ENCODE measurements around the gene SCAF1. TPM values are rescaled to one million over a fixed set of nuclear protein-coding genes. Genes with fewer than 3 reads are reported as not detected.

The SCAF1 gene
- total RNA-seq, 1 experiment from 2014 or later = 46.8 TPM

DNA sequence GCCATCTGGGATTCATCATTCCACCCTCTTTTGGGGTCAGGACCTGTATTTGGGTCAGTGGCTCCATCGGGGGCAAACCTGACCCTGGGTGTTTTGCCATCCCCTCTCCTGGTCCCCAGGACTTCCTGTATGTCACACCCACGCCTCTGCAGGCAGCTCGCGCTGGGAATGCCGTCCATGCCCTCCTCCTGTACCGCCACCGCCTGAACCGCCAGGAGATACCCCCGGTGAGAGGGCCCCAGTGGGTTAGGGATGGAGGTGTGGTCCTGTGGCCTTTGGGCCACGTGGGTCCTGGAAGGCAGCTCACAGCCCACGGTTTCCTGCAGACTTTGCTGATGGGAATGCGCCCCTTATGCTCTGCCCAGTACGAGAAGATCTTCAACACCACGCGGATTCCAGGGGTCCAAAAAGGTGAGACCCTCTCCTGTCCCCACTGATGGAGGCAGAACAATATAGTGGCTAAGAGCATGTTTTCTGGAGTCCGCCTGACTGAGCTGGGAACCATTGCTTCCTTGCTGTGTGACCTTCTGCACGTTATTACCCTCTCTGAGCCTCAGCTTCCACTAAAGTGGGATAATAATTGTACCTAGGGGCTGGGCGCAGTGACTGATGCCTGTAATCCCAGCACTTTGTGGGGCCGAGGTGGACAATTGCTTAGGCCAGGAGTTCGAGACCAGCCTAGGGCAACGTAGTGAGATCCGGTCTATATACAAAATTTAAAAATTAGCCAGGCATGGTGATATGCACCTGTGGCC, 63.1 kb downstream of the SCAF1 start:
- no peaks in the 10 kb centered on the region for H3K9me2 ChIP-seq (replicated peaks; ENCODE audit: low read length)
- H2AFZ ChIP-seq (ENCODE audit: low read length) = no peak overlapping the region
- H3K9me3 ChIP-seq (ENCODE audit: low read length) = no peaks in the 10 kb centered on the region
- H3K36me3 ChIP-seq (ENCODE audit: low read depth, low read length) = no peaks in the 10 kb centered on the region
- no peak overlapping the region for H3K4me3 ChIP-seq (ENCODE audit: low read length)
- ChIA-PET CTCF (no interaction called here), POLR2A (ENCODE audit: unreplicated experiment) (no interaction called here)
- H3F3A ChIP-seq (ENCODE audit: low read length, unreplicated experiment) = no peaks in the 10 kb centered on the region
- no peak for ATAC-seq
- no peaks in the 10 kb centered on the region for H3K27me3 ChIP-seq (ENCODE audit: low read length)
- no peaks in the 10 kb centered on the region for H3K4me1 ChIP-seq (ENCODE audit: insufficient read depth, low read length)
- no peak overlapping the region for H3K9ac ChIP-seq (ENCODE audit: low read length)
- H3K4me2 ChIP-seq (ENCODE audit: low read length) = no peak overlapping the region
- no peaks in the 10 kb centered on the region for H4K20me1 ChIP-seq (ENCODE audit: low read length)
- H3K27ac ChIP-seq (ENCODE audit: low read length) = no peak overlapping the region
- no peak for TF ChIP-seq EZH2 (IDR thresholded peaks at IDR 0.05; ENCODE audit: low read length, unreplicated experiment)
- no peak for TF ChIP-seq EZH2phosphoT487 (IDR thresholded peaks at IDR 0.05; ENCODE audit: borderline replicate concordance, low read length)
- TF ChIP-seq, protein P1, sequence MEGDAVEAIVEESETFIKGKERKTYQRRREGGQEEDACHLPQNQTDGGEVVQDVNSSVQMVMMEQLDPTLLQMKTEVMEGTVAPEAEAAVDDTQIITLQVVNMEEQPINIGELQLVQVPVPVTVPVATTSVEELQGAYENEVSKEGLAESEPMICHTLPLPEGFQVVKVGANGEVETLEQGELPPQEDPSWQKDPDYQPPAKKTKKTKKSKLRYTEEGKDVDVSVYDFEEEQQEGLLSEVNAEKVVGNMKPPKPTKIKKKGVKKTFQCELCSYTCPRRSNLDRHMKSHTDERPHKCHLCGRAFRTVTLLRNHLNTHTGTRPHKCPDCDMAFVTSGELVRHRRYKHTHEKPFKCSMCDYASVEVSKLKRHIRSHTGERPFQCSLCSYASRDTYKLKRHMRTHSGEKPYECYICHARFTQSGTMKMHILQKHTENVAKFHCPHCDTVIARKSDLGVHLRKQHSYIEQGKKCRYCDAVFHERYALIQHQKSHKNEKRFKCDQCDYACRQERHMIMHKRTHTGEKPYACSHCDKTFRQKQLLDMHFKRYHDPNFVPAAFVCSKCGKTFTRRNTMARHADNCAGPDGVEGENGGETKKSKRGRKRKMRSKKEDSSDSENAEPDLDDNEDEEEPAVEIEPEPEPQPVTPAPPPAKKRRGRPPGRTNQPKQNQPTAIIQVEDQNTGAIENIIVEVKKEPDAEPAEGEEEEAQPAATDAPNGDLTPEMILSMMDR (conservative IDR thresholded peaks at IDR 0.05; ENCODE audit: low read depth, low read length) = no peak
- no peak for DNase-seq
- H3K79me2 ChIP-seq (ENCODE audit: low read length) = no peaks in the 10 kb centered on the region
- intact Hi-C loops (cut with micrococcal nuclease) = no loop called here
- no TSS peak for BruUV-seq (replicated peaks)

DNA sequence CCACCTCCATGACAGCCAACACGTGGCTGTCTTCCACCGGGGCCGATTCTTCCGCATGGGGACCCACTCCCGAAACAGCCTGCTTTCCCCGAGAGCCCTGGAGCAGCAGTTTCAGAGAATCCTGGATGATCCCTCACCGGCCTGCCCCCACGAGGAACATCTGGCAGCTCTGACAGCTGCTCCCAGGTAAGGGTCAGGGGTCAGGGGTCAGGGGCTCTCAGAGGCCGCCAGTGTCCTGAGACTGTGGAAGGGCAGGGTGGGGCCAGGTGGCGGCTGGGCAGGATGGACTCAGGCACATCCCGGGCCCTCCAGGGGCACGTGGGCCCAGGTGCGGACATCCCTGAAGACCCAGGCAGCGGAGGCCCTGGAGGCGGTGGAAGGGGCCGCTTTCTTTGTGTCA, 63.9 kb downstream of the SCAF1 start:
- H3K4me3 ChIP-seq (ENCODE audit: low read length) = no peak overlapping the region
- no peaks in the 10 kb centered on the region for H3K9me2 ChIP-seq (replicated peaks; ENCODE audit: low read length)
- no peak overlapping the region for H3K4me2 ChIP-seq (ENCODE audit: low read length)
- POLR2A ChIA-PET (ENCODE audit: unreplicated experiment) = no interaction called here
- no peak for ATAC-seq
- no peaks in the 10 kb centered on the region for H3K27me3 ChIP-seq (ENCODE audit: low read length)
- H3K9me3 ChIP-seq (ENCODE audit: low read length) = no peaks in the 10 kb centered on the region
- no peak overlapping the region for H3K27ac ChIP-seq (ENCODE audit: low read length)
- DNase-seq = no peak
- BruUV-seq (replicated peaks) = no TSS peak
- no peak overlapping the region for H3K9ac ChIP-seq (ENCODE audit: low read length)
- TF ChIP-seq EZH2phosphoT487 (IDR thresholded peaks at IDR 0.05; ENCODE audit: borderline replicate concordance, low read length) (no peak), EZH2 (IDR thresholded peaks at IDR 0.05; ENCODE audit: low read length, unreplicated experiment) (no peak)
- TF ChIP-seq, protein P1 (conservative IDR thresholded peaks at IDR 0.05; ENCODE audit: low read depth, low read length) = no peak
- H4K20me1 ChIP-seq (ENCODE audit: low read length) = no peaks in the 10 kb centered on the region
- intact Hi-C loops (cut with micrococcal nuclease) = no loop called here
- peaks cover 7% of the 10 kb centered on the region; the same call in 1 of the 2 replicates for H3K4me1 ChIP-seq (ENCODE audit: insufficient read depth, low read length)
- H3K79me2 ChIP-seq (ENCODE audit: low read length) = no peaks in the 10 kb centered on the region
- H3K36me3 ChIP-seq (ENCODE audit: low read depth, low read length) = no peaks in the 10 kb centered on the region
- H2AFZ ChIP-seq (ENCODE audit: low read length) = no peak overlapping the region
- CTCF ChIA-PET = no interaction called here
- H3F3A ChIP-seq (ENCODE audit: low read length, unreplicated experiment) = no peaks in the 10 kb centered on the region

Small RNA genes lying within 50 kb of the gene (microRNA-seq; reads per million reads assigned to microRNA genes)
- gene MIR5088 (ENCODE audit: unreplicated experiment) = not detected

Other genes with a start within 250 kb of the SCAF1 start
- not detected in 2 replicates for gene PTH2, start 218.8 kb upstream of the SCAF1 start, total RNA-seq (2014; rRNA removed)
- not detected in 2 replicates for gene GFY, start 216.8 kb upstream of the SCAF1 start, total RNA-seq (2014; rRNA removed)
- gene SLC17A7, start 200.7 kb upstream of the SCAF1 start, total RNA-seq (2014; rRNA removed) = 0.11 TPM in 1 of 2 replicates, not detected in the other
- gene PIH1D1, start 190.4 kb upstream of the SCAF1 start, total RNA-seq (2014; rRNA removed) = 171 and 200 TPM in 2 replicates
- not detected in 2 replicates for gene ALDH16A1, start 189.0 kb upstream of the SCAF1 start, total RNA-seq (2014; rRNA removed)
- 0.18 and 2.8 TPM in 2 replicates for gene FLT3LG, start 168.0 kb upstream of the SCAF1 start, total RNA-seq (2014; rRNA removed)
- 3,023 and 3,169 TPM in 2 replicates for gene RPL13A, start 154.6 kb upstream of the SCAF1 start, total RNA-seq (2014; rRNA removed)
- gene RPS11, start 145.8 kb upstream of the SCAF1 start, total RNA-seq (2014; rRNA removed) = 3,913 and 5,174 TPM in 2 replicates
- gene FCGRT, start 129.5 kb upstream of the SCAF1 start, total RNA-seq (2014; rRNA removed) = 46.3 and 46.7 TPM in 2 replicates
- 33.7 and 70.4 TPM in 2 replicates for gene RCN3, start 114.2 kb upstream of the SCAF1 start, total RNA-seq (2014; rRNA removed)
- 195 and 214 TPM in 2 replicates for gene NOSIP, start 61.7 kb upstream of the SCAF1 start, total RNA-seq (2014; rRNA removed)
- gene PRRG2, start 60.9 kb upstream of the SCAF1 start, total RNA-seq (2014; rRNA removed) = 16.4 and 17.0 TPM in 2 replicates
- gene PRR12, start 51.0 kb upstream of the SCAF1 start, total RNA-seq (2014; rRNA removed) = 14.6 and 25.7 TPM in 2 replicates
- 24.0 and 32.0 TPM in 2 replicates for gene RRAS, start 2.1 kb upstream of the SCAF1 start, total RNA-seq (2014; rRNA removed)
- 223 and 236 TPM in 2 replicates for gene IRF3, start 23.6 kb downstream of the SCAF1 start, total RNA-seq (2014; rRNA removed)
- 82.5 and 104 TPM in 2 replicates for gene BCL2L12, start 23.7 kb downstream of the SCAF1 start, total RNA-seq (2014; rRNA removed)
- gene PRMT1, start 35.1 kb downstream of the SCAF1 start, total RNA-seq (2014; rRNA removed) = 625 and 761 TPM in 2 replicates
- gene ADM5, start 47.4 kb downstream of the SCAF1 start, total RNA-seq (2014; rRNA removed) = 5.0 and 6.3 TPM in 2 replicates
- gene CPT1C, start 48.9 kb downstream of the SCAF1 start, total RNA-seq (2014; rRNA removed) = 11.5 and 13.6 TPM in 2 replicates
- not detected in 2 replicates for gene TSKS, start 121.1 kb downstream of the SCAF1 start, total RNA-seq (2014; rRNA removed)
- 143 and 159 TPM in 2 replicates for gene AP2A1, start 124.8 kb downstream of the SCAF1 start, total RNA-seq (2014; rRNA removed)
- gene FUZ, start 171.1 kb downstream of the SCAF1 start, total RNA-seq (2014; rRNA removed) = 9.4 and 10.9 TPM in 2 replicates
- 47.5 and 54.9 TPM in 2 replicates for gene MED25, start 176.1 kb downstream of the SCAF1 start, total RNA-seq (2014; rRNA removed)
- gene PTOV1, start 208.9 kb downstream of the SCAF1 start, total RNA-seq (2014; rRNA removed) = 138 and 148 TPM in 2 replicates
- gene PNKP, start 225.4 kb downstream of the SCAF1 start, total RNA-seq (2014; rRNA removed) = 141 and 172 TPM in 2 replicates
- gene AKT1S1, start 235.1 kb downstream of the SCAF1 start, total RNA-seq (2014; rRNA removed) = 42.3 and 61.0 TPM in 2 replicates
- gene TBC1D17, start 235.5 kb downstream of the SCAF1 start, total RNA-seq (2014; rRNA removed) = 17.8 and 18.8 TPM in 2 replicates

Data from PC-3 (cell line).